RWPE2 (cell line): Measurements from ENCODE around the gene CACNA2D1.

Experiments used
- ATAC-seq: fragments of 200-7000 bp; cut with Tn5 transposase; 3 replicates; pipeline ENCODE4 v1.9.1; 2021; ENCODE audit warnings: low read depth
- DNase-seq: peaks from one replicate; pipeline ENCODE4 v3.0.0-alpha.2; 2020; ENCODE audit warnings: low spot score
- H3K27ac ChIP-seq: fragments of 450-650 bp; 2 replicates; pipeline ENCODE4 v1.5.1; 2017; ENCODE audit warnings: mild to moderate bottlenecking; ENCODE audit not compliant: poor library complexity, severe bottlenecking
- H3K27me3 ChIP-seq: fragments of 250-450 bp; sonication (Bioruptor Pico); 2 replicates; pipeline ENCODE4 v1.5.1; 2021; ENCODE audit warnings: mild to moderate bottlenecking, moderate library complexity; ENCODE audit not compliant: insufficient read depth, poor library complexity, severe bottlenecking
- H3K36me3 ChIP-seq: fragments of 250-450 bp; sonication (Bioruptor Pico); 2 replicates; pipeline ENCODE4 v1.5.1; 2020; ENCODE audit warnings: low read depth, mild to moderate bottlenecking, moderate library complexity
- H3K4me1 ChIP-seq: fragments of 250-450 bp; sonication (Bioruptor Pico); 2 replicates; pipeline ENCODE4 v1.5.1; 2021; ENCODE audit warnings: mild to moderate bottlenecking, moderate library complexity; ENCODE audit not compliant: insufficient read depth, poor library complexity, severe bottlenecking
- H3K4me3 ChIP-seq: fragments of 250-450 bp; sonication (Bioruptor Pico); 2 replicates; pipeline ENCODE4 v1.5.1; 2021; ENCODE audit warnings: mild to moderate bottlenecking, moderate library complexity; ENCODE audit not compliant: severe bottlenecking
- H3K9me3 ChIP-seq: fragments of 250-450 bp; sonication (Bioruptor Pico); 2 replicates; pipeline ENCODE4 v1.5.1; 2021; ENCODE audit warnings: mild to moderate bottlenecking, moderate library complexity; ENCODE audit not compliant: severe bottlenecking
- CTCF ChIP-seq: fragments of 450-650 bp; IDR thresholded peaks from one replicate; pipeline ENCODE4 v1.5.1; 2017; ENCODE audit warnings: mild to moderate bottlenecking, moderate library complexity; ENCODE audit not compliant: poor library complexity, severe bottlenecking

CACNA2D1 gene

GRCh38 chr7:82347808-82348207, 95.8 kb downstream of the CACNA2D1 start:
- Histone ChIP-seq H3K4me3 (no peak overlapping the region), H3K4me1 (no peaks in the 10 kb centered on the region), H3K27me3 (no peaks in the 10 kb centered on the region), H3K9me3 (no peaks in the 10 kb centered on the region), H3K36me3 (no peaks in the 10 kb centered on the region), H3K27ac (no peak overlapping the region)
- ATAC-seq (no peak), DNase-seq (no peak)
- TF ChIP-seq CTCF, result no peak

GRCh38 chr7:82345886-82346285, 97.7 kb downstream of the CACNA2D1 start:
- DNase-seq (no peak), ATAC-seq (no peak)
- no peak for TF ChIP-seq CTCF
- Histone ChIP-seq H3K4me1 (no peaks in the 10 kb centered on the region), H3K9me3 (no peaks in the 10 kb centered on the region), H3K27me3 (no peaks in the 10 kb centered on the region), H3K36me3 (no peaks in the 10 kb centered on the region), H3K27ac (no peak overlapping the region), H3K4me3 (no peak overlapping the region)

GRCh38 chr7:82343716-82344115, 99.9 kb downstream of the CACNA2D1 start:
- Histone ChIP-seq H3K27me3 (no peaks in the 10 kb centered on the region), H3K27ac (no peak overlapping the region), H3K4me1 (no peaks in the 10 kb centered on the region), H3K36me3 (no peaks in the 10 kb centered on the region), H3K9me3 (no peaks in the 10 kb centered on the region), H3K4me3 (no peak overlapping the region)
- ATAC-seq (no peak), DNase-seq (no peak)
- TF ChIP-seq CTCF, result no peak

GRCh38 chr7:82339958-82340357, 103.6 kb downstream of the CACNA2D1 start:
- Histone ChIP-seq H3K27me3 (no peaks in the 10 kb centered on the region), H3K4me3 (no peak overlapping the region), H3K27ac (no peak overlapping the region), H3K4me1 (no peaks in the 10 kb centered on the region), H3K9me3 (no peaks in the 10 kb centered on the region), H3K36me3 (no peaks in the 10 kb centered on the region)
- no peak for TF ChIP-seq CTCF
- DNase-seq (no peak), ATAC-seq (no peak)

GRCh38 chr7:82335927-82336326, 107.7 kb downstream of the CACNA2D1 start:
- no peaks in the 10 kb centered on the region for H3K36me3 ChIP-seq
- TF ChIP-seq CTCF, result no peak
- no peak overlapping the region for H3K4me3 ChIP-seq
- no peaks in the 10 kb centered on the region for H3K9me3 ChIP-seq
- peaks cover 4% of the 10 kb centered on the region for H3K27me3 ChIP-seq
- DNase-seq, result no peak
- no peaks in the 10 kb centered on the region for H3K4me1 ChIP-seq
- H3K27ac ChIP-seq, result no peak overlapping the region
- ATAC-seq, result no peak
